Naive thymus-derived CD4-positive, alpha-beta T cell (primary cell): ENCODE results near the gene DNPH1. TPM values are rescaled to one million over a fixed set of nuclear protein-coding genes. Genes with fewer than 3 reads are reported as not detected.
A peak's percentile ranks its signal among the peaks of the same experiment; 100 is the strongest.

ENCODE experiments used
- ATAC-seq: fragments of 150-1000 bp; cut with Tn5 transposase; 2 replicates; pipeline ENCODE4 v1.10.0; 2021; ENCODE audit warnings: mild to moderate bottlenecking, moderate library complexity
- CTCF ChIA-PET: fragments of 350-600 bp; sonication (Branson Sonifier 250); formaldehyde crosslinking; loops from one replicate; lab custom pipeline; 2021; ENCODE audit warnings: antibody characterized with exemption; lab: Charles Lee
- POLR2A ChIA-PET: fragments of 350-600 bp; sonication (Branson Sonifier 250); formaldehyde crosslinking; loops from one replicate; lab custom pipeline; 2021; ENCODE audit warnings: antibody characterized with exemption, inconsistent platforms; lab: Charles Lee
- DNase-seq, 9 donors: peaks; one replicate each; pipeline versions ENCODE4 v3.0.0 to v3.0.0-alpha.2; 2020 to 2022; ENCODE audit warnings: mixed read lengths in 1 of 9
- H3K27ac ChIP-seq: one replicate; pipeline ENCODE4 v1.7.0; 2013; ENCODE audit warnings: mild to moderate bottlenecking, low read depth, low read length, moderate library complexity
- H3K27me3 ChIP-seq, 2 donors: one replicate each; pipeline ENCODE4 v1.7.0; 2013; ENCODE audit warnings: low read length in 2 of 2, mild to moderate bottlenecking in 2 of 2, moderate library complexity in 2 of 2; ENCODE audit not compliant: control insufficient read depth in 2 of 2, insufficient read depth in 2 of 2
- H3K36me3 ChIP-seq, 3 experiments: 1 replicate in 2 of 3; 2 replicates in 1 of 3; pipeline ENCODE4 v1.7.0; 2013; ENCODE audit warnings: low read length in 3 of 3, mild to moderate bottlenecking in 3 of 3, moderate library complexity in 1 of 3; ENCODE audit not compliant: insufficient read depth in 3 of 3, control insufficient read depth in 2 of 3
- H3K4me1 ChIP-seq, 2 donors: one replicate each; pipeline ENCODE4 v1.7.0; 2013; ENCODE audit warnings: low read length in 2 of 2, mild to moderate bottlenecking in 2 of 2, moderate library complexity in 1 of 2; ENCODE audit not compliant: control insufficient read depth in 2 of 2, insufficient read depth in 2 of 2
- H3K4me3 ChIP-seq: 2 replicates; pipeline ENCODE4 v1.7.0; 2013; ENCODE audit warnings: mild to moderate bottlenecking, low read length
- H3K9me3 ChIP-seq, 3 experiments: 1 replicate in 2 of 3; 2 replicates in 1 of 3; pipeline ENCODE4 v1.7.0; 2013; ENCODE audit warnings: low read length in 3 of 3; ENCODE audit not compliant: control insufficient read depth in 2 of 3
- H3K27ac Mint-ChIP-seq, 9 donors: one replicate each; pipeline ENCODE4 v1.8.0; 2020 to 2022; ENCODE audit warnings: mixed read lengths in 9 of 9, mild to moderate bottlenecking in 8 of 9, moderate library complexity in 5 of 9, inconsistent platforms in 2 of 9
- H3K27me3 Mint-ChIP-seq, 5 donors: one replicate each; pipeline ENCODE4 v1.8.0; 2021 to 2022; ENCODE audit warnings: mixed read lengths in 5 of 5, mild to moderate bottlenecking in 1 of 5
- H3K36me3 Mint-ChIP-seq, 5 donors: one replicate each; pipeline ENCODE4 v1.8.0; 2020 to 2022; ENCODE audit warnings: mixed read lengths in 5 of 5, mild to moderate bottlenecking in 3 of 5, inconsistent platforms in 1 of 5
- H3K4me1 Mint-ChIP-seq, 7 donors: one replicate each; pipeline ENCODE4 v1.8.0; 2020 to 2022; ENCODE audit warnings: mixed read lengths in 7 of 7, mild to moderate bottlenecking in 3 of 7, inconsistent platforms in 1 of 7
- H3K4me3 Mint-ChIP-seq, 10 donors: one replicate each; pipeline ENCODE4 v1.8.0; 2020 to 2022; ENCODE audit warnings: mild to moderate bottlenecking in 10 of 10, mixed read lengths in 10 of 10, moderate library complexity in 6 of 10, inconsistent platforms in 2 of 10
- H3K9me3 Mint-ChIP-seq, 11 donors: one replicate each; pipeline ENCODE4 v1.8.0; 2020 to 2022; ENCODE audit warnings: mixed read lengths in 11 of 11, mild to moderate bottlenecking in 4 of 11, inconsistent platforms in 1 of 11, moderate library complexity in 1 of 11
- intact Hi-C, 2 donors: fragments of 100-400 bp; cut with micrococcal nuclease; formaldehyde crosslinking; loops; one replicate each; pipeline ENCODE4 v1.15.1; 2023
- polyA plus RNA-seq, 2 donors: library from polyadenylated mRNA; unstranded; fragments of 300-500 nt; fragmentation: Illumina TruSeq; gene quantifications; one replicate each; pipeline ENCODE4 v1.2.3, GENCODE V29; 2021
- total RNA-seq, 6 experiments: library from RNA in 5 of 6; stranded (reverse) in 5 of 6; gene quantifications; 1 replicate in 5 of 6; 2 replicates in 1 of 6; pipeline ENCODE4 v1.2.3 and lab custom pipeline; 2021 to 2026

The DNPH1 gene
- total and polyA plus RNA-seq, 7 experiments from 2014 or later = 25.4 to 141 (median 36.4) TPM

DNA sequence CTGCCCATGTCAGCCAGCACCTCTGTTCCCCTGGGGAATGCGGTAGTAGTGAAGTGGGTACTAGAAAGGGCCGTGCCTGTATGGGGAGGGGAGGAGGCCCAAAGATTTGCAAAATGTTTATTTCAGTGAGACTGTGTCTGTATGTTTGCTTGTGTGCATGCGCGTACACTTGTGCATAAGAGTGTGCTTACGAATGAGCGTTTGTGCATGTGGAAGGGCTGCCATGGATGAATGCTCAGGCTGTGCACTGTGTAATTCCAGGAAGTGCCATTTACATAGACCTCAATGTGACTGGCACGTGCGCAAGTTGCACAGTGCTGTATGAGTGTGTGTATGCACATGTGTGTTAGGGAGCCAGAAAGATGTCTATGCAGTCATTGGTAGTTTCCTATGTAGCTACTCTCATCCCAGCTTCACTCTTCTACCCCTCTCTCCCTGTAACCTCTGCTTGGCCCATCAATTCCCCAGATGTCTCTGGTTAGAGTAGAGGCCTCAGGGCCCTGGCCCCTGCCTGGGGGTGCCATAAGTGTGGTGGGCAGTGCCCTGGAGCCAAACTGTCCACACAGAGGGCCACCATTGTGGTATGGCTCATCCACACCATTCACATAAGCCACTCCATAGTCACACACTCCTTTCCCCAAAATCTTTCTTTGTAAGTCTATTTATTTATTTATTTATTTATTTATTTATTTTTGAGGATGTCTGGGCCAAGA is 42.0 kb upstream of the DNPH1 start:
- ChIA-PET POLR2A (interaction anchor here (0.6 kb wide), 1 partner anchor 729 kb away, joined by 3 read pairs; no protein-coding TSS in a partner anchor), CTCF (no interaction called here)
- ATAC-seq (no peak), DNase-seq (no peak)
- Mint-ChIP-seq H3K4me1 (peaks cover 3 to 24% (median 11%) of the 10 kb centered on the region in 7 donors), H3K4me3 (peak overlapping the region in 2 of 10 donors; percentile 60 to 64), H3K27me3 (peaks cover 0 to 76% (median 5%) of the 10 kb centered on the region in 5 donors), H3K9me3 (peaks cover 0 to 2% (median 0%) of the 10 kb centered on the region in 11 donors), H3K27ac (no peak overlapping the region), H3K36me3 (peaks cover 0 to 4% (median 0%) of the 10 kb centered on the region in 5 donors)
- intact Hi-C loops = no loop called here
- H3K9me3 ChIP-seq = no peaks in the 10 kb centered on the region
- no peak overlapping the region for H3K4me3 ChIP-seq
- no peak overlapping the region for H3K27ac ChIP-seq
- H3K4me1 ChIP-seq = peaks cover 0 to under 1% of the 10 kb centered on the region in 2 donors
- no peaks in the 10 kb centered on the region for H3K27me3 ChIP-seq
- no peaks in the 10 kb centered on the region for H3K36me3 ChIP-seq

DNA sequence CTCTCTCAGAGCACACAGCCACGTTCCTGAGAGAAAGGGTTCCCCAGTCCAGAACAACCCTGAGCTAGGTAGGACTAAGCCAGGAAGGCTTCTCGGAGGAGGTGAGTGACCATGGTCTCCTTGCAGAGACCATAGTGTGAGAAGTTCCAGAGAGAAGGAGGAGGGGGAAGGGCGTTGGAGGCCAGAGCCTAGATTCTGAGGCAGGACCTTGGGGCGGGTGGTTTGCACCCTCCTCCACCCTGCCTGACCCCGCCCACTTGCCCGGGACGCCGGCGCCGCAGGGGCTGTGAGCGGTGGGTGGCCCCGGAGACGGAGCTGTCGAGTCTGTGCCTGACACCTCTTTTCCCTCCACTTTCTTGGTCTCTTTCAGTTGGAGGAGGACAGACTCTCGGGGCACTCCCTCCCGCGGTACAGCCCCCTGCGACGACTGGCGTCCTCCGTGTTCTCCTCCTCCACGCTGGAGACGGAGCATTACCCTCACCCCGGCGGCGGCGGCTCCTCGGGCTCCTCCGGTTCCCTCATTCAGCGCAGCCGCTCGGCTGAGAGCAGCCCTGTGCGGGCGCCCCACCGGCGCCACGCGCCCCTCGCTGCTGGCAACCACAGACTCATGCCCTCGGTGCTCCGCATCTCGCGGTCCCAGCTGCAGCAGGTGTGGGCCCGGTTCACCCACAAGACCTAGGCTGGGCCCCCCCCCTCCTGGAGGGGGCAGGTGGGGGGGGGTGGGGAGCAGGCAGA is 40.2 kb upstream of the DNPH1 start:
- Mint-ChIP-seq H3K4me3 (peak overlapping the region; percentile 60 to 84 (median 78)), H3K27ac (peak overlapping the region in 3 of 9 donors; percentile 21 to 41 (median 40))
- H3K27ac ChIP-seq = no peak overlapping the region

DNA sequence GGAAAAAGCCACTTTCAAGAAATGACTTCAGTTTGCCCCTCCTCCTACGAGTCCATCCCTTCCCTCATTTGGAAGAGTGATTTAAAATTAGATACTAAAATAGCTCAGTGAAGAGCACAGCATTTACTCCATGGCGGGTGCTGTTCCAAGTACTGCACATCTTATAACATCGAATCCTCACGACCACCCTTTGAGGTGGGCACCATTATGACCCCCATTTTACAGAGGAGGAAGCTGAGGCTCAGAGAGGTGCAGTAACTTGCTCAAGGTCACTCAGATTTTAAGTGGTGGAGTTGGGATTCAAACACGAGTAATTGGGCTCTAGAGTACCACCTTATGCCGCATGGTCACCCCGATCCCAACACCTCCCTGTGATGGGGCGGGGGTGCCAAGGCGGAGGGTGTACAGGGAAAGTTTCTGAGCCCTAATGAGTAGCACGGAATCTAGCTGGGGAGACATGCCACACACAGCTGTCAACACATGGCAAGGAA is 39.5 kb upstream of the DNPH1 start:
- Mint-ChIP-seq H3K4me3 (peak overlapping the region; percentile 60 to 84 (median 78)), H3K4me1 (peaks cover 0 to 17% (median 6%) of the 10 kb centered on the region in 7 donors), H3K36me3 (no peaks in the 10 kb centered on the region), H3K27ac (peak overlapping the region in 3 of 9 donors; percentile 21 to 41 (median 40)), H3K9me3 (no peaks in the 10 kb centered on the region), H3K27me3 (peaks cover 0 to 56% (median 4%) of the 10 kb centered on the region in 5 donors)
- intact Hi-C loops = loop anchor here (1.0 to 10.0 kb wide), 2 partner anchors 22 to 66 kb away; no protein-coding TSS in a partner anchor
- peak overlapping the region; percentile 50 for H3K4me3 ChIP-seq
- H3K27me3 ChIP-seq = no peaks in the 10 kb centered on the region
- no peaks in the 10 kb centered on the region for H3K4me1 ChIP-seq
- DNase-seq (no peak), ATAC-seq (no peak)
- no peaks in the 10 kb centered on the region for H3K36me3 ChIP-seq
- CTCF ChIA-PET = interaction anchor here (1.3 kb wide), 3 partner anchors 39 to 239 kb away, joined by 4 to 5 read pairs (median 4); partner anchors contain the start of gene ZNF318
- H3K27ac ChIP-seq = no peak overlapping the region
- POLR2A ChIA-PET = interaction anchor here (0.5 to 1.0 kb wide), 2 partner anchors 101 to 272 kb away, joined by 3 to 4 read pairs; partner anchors contain the start of gene ZNF318
- H3K9me3 ChIP-seq = no peaks in the 10 kb centered on the region

More for the DNA sequence above, 40.2 kb upstream of the DNPH1 start:
- peaks cover 0 to 19% (median 6%) of the 10 kb centered on the region in 7 donors for H3K4me1 Mint-ChIP-seq
- Histone ChIP-seq H3K4me1 (no peaks in the 10 kb centered on the region), H3K36me3 (no peaks in the 10 kb centered on the region), H3K9me3 (no peaks in the 10 kb centered on the region), H3K27me3 (no peaks in the 10 kb centered on the region), H3K4me3 (peak overlapping the region; percentile 50)
- ChIA-PET POLR2A (interaction anchor here (0.5 to 1.0 kb wide), 2 partner anchors 100 to 273 kb away, joined by 3 to 4 read pairs; partner anchors contain the start of gene ZNF318), CTCF (interaction anchor here (1.3 kb wide), 1 partner anchor 40 kb away, joined by 4 read pairs; no protein-coding TSS in a partner anchor)
- intact Hi-C loops = loop anchor here (1.0 to 10.0 kb wide), 2 partner anchors 22 to 65 kb away; no protein-coding TSS in a partner anchor
- no peaks in the 10 kb centered on the region for H3K9me3 Mint-ChIP-seq
- ATAC-seq (peak; percentile 70), DNase-seq (peak; percentile 14 to 62 (median 39))
- H3K36me3 Mint-ChIP-seq = no peaks in the 10 kb centered on the region
- H3K27me3 Mint-ChIP-seq = peaks cover 0 to 62% (median 4%) of the 10 kb centered on the region in 5 donors

DNA sequence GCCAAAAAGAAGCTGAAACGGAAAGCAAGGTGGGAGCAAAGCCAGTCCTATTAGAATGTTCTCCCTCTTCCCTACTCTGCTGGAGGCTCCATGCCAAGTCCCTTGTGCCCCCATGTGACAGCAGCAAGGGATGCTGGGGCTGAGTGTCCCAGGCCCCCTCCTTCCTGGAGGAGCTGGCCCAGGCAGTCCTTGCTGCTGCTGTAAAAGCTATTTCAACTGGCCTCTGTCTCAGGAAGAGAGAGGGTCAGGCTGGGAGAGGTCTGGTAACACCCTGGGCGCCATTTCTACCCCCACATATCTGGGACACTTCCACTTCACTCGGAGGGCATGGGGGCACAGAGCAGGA is 39.0 kb upstream of the DNPH1 start:
- Mint-ChIP-seq H3K27me3 (peaks cover 0 to 51% (median 4%) of the 10 kb centered on the region in 5 donors), H3K27ac (no peak overlapping the region), H3K9me3 (no peaks in the 10 kb centered on the region), H3K36me3 (no peaks in the 10 kb centered on the region), H3K4me1 (peaks cover 0 to 17% (median 6%) of the 10 kb centered on the region in 7 donors), H3K4me3 (peak overlapping the region in 3 of 10 donors; percentile 6 to 60 (median 16))
- ChIA-PET POLR2A (interaction anchor here (1.0 kb wide), 1 partner anchor 102 kb away, joined by 3 read pairs; the partner anchor contains the start of gene ZNF318), CTCF (interaction anchor here (1.0 to 1.3 kb wide), 4 partner anchors 38 to 239 kb away, joined by 3 to 5 read pairs (median 4); partner anchors contain the start of gene ZNF318)
- no peaks in the 10 kb centered on the region for H3K4me1 ChIP-seq
- H3K9me3 ChIP-seq = no peaks in the 10 kb centered on the region
- H3K4me3 ChIP-seq = no peak overlapping the region
- H3K27me3 ChIP-seq = no peaks in the 10 kb centered on the region
- no peak overlapping the region for H3K27ac ChIP-seq
- DNase-seq (no peak), ATAC-seq (no peak)
- intact Hi-C loops = loop anchor here in 1 of 2 donors (10.0 kb wide), 1 partner anchor 66 kb away; no protein-coding TSS in a partner anchor
- no peaks in the 10 kb centered on the region for H3K36me3 ChIP-seq

DNA sequence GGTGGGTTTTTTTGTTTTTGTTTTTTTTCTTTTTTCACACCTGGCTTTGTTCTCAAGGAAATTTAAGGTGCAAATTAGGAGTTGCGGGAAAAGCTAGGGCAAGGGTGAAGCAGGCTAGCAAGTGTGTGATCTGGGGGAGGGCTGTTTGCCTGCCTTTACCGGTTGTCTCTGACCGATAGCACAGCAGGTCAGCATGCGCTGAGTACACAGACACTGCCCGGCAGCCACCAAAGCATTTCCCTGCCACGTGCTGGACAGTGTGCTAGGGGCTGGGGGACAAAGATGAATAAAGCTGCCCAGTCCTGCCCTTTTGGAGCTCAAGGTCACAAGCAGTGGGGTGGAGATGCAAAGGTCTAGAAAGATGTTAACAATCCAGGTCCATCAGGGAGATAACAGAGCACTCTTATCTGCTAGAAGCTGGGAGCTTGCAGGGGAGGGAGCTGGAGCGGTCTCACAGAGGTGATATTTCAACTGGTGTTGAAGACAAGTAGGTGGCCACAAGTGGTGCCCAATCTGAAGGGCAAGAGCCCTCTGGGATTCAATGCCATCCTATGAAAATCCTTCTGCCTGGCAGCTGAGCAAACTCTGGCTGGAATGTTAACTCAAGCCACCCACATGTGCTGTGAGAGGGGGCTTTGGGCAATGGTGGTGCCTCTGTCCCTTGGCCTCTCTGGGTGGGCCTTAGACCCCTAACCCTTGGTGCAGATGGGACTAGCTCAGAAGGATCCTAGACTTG is 38.5 kb upstream of the DNPH1 start:
- H3K27me3 Mint-ChIP-seq = peaks cover 0 to 45% (median 4%) of the 10 kb centered on the region in 5 donors
- H3K9me3 ChIP-seq = no peaks in the 10 kb centered on the region
- H3K36me3 Mint-ChIP-seq = no peaks in the 10 kb centered on the region
- no peaks in the 10 kb centered on the region for H3K4me1 ChIP-seq
- intact Hi-C loops = loop anchor here in 1 of 2 donors (10.0 kb wide), 1 partner anchor 67 kb away; no protein-coding TSS in a partner anchor
- ChIA-PET CTCF (interaction anchor here (1.0 to 1.3 kb wide), 4 partner anchors 38 to 240 kb away, joined by 3 to 5 read pairs (median 4); partner anchors contain the start of gene ZNF318), POLR2A (interaction anchor here (0.6 kb wide), 1 partner anchor 430 kb away, joined by 3 read pairs; no protein-coding TSS in a partner anchor)
- no peaks in the 10 kb centered on the region for H3K36me3 ChIP-seq
- peaks cover 0 to 18% (median 6%) of the 10 kb centered on the region in 7 donors for H3K4me1 Mint-ChIP-seq
- DNase-seq (no peak), ATAC-seq (no peak)
- peak overlapping the region in 2 of 10 donors; percentile 6 to 16 for H3K4me3 Mint-ChIP-seq
- no peaks in the 10 kb centered on the region for H3K9me3 Mint-ChIP-seq
- no peaks in the 10 kb centered on the region for H3K27me3 ChIP-seq
- H3K27ac Mint-ChIP-seq = no peak overlapping the region
- H3K4me3 ChIP-seq = no peak overlapping the region
- no peak overlapping the region for H3K27ac ChIP-seq
